ENCODE measurements around the gene SNU13. TPM values are rescaled to one million over a fixed set of nuclear protein-coding genes. Genes with fewer than 3 reads are reported as not detected.

The SNU13 gene
- total and polyA plus RNA-seq, 3 donors from 2014 or later = 155 to 302 (median 180) TPM

DNA sequence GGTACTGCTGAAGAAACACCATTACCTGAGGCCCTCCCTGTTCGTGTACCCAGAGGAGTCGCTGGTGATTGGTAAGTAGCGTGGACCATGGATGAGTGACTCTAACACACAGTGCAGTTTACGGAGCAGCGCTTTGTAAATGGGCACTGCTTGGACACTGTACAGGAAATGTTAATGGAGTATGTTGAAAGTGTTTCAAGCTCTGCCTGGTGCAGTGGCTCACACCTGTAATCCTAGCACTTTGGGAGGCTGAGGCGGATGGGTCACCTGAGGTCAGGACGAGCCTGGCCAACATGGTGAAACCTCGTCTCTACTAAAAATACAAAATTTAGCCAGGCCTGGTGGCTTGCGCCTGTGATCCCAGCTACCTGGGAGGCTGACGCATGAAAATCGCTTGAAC is 37.8 kb downstream of the SNU13 start:
- H3K27ac ChIP-seq = no peak overlapping the region
- H3K36me3 ChIP-seq (ENCODE audit: low read depth, missing control alignments) = no peaks in the 10 kb centered on the region
- WGBS, 2 donors = 90 to 94% methylated on average over 11 of the region's 11 CpGs
- TF ChIP-seq, protein P1, sequence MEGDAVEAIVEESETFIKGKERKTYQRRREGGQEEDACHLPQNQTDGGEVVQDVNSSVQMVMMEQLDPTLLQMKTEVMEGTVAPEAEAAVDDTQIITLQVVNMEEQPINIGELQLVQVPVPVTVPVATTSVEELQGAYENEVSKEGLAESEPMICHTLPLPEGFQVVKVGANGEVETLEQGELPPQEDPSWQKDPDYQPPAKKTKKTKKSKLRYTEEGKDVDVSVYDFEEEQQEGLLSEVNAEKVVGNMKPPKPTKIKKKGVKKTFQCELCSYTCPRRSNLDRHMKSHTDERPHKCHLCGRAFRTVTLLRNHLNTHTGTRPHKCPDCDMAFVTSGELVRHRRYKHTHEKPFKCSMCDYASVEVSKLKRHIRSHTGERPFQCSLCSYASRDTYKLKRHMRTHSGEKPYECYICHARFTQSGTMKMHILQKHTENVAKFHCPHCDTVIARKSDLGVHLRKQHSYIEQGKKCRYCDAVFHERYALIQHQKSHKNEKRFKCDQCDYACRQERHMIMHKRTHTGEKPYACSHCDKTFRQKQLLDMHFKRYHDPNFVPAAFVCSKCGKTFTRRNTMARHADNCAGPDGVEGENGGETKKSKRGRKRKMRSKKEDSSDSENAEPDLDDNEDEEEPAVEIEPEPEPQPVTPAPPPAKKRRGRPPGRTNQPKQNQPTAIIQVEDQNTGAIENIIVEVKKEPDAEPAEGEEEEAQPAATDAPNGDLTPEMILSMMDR (IDR thresholded peaks at IDR 0.05) = no peak
- TF ChIP-seq POLR2A (IDR thresholded peaks at IDR 0.05) = no peak
- peak; percentile 9 for DNase-seq
- no peaks in the 10 kb centered on the region for H3K4me1 ChIP-seq
- H3K4me3 ChIP-seq = no peak overlapping the region
- no peaks in the 10 kb centered on the region for H3K9me3 ChIP-seq
- intact Hi-C loops (cut with DNase I; ENCODE audit: low total_unique reads) = no loop called here
- H3K27me3 ChIP-seq = no peaks in the 10 kb centered on the region

DNA sequence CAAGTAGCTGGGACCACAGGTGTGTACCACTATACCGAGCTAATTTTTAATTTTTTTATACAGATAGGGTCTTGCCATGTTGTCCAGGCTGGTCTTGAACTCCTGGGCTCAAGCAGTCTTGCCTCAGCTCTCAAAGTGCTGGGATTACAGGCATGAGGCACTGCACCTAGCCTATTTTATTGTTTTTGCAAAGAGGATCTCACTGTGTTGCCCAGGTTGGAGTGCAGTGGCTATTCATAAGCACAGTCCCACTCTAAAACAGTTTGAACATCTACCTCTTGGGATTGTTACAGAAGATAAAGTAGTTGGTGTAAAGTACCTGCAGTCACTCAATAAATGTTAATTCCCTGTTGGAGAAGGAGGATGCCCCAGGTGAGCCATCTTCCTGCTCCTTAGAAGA is 38.4 kb downstream of the SNU13 start:
- Histone ChIP-seq H3K27ac (no peak overlapping the region), H3K27me3 (no peaks in the 10 kb centered on the region), H3K4me1 (no peaks in the 10 kb centered on the region), H3K4me3 (no peak overlapping the region), H3K9me3 (no peaks in the 10 kb centered on the region), H3K36me3 (ENCODE audit: low read depth, missing control alignments) (no peaks in the 10 kb centered on the region)
- no peak for DNase-seq
- TF ChIP-seq, protein P1 (IDR thresholded peaks at IDR 0.05) = no peak
- no peak for TF ChIP-seq POLR2A (IDR thresholded peaks at IDR 0.05)
- 90% methylated on average over 1 of the region's 1 CpG; no CpG with 5 or more reads in 1 of the 2 donors for WGBS, 2 donors
- intact Hi-C loops (cut with DNase I; ENCODE audit: low total_unique reads) = no loop called here

DNA sequence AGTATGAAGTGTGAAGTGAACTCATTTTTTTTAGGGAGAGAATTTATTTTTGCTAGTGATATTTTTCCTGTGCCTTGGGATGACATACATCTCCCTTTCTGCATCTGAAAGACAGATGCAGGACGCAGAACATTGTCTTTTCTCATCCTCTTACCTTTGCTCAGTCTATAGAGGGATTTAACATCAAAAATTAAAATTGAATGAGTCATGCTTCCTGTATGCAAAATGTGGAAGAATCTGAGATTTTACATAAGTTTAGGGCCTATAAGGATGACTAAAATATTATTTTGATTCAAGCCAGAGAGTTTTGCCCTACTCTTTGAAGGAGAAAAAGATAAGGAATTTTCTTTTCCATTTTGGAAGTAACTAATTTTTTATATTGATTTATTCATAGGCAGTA is 40.2 kb downstream of the SNU13 start:
- TF ChIP-seq POLR2A (IDR thresholded peaks at IDR 0.05) = no peak
- TF ChIP-seq, protein P1 (IDR thresholded peaks at IDR 0.05) = no peak
- Histone ChIP-seq H3K36me3 (ENCODE audit: low read depth, missing control alignments) (no peaks in the 10 kb centered on the region), H3K27me3 (no peaks in the 10 kb centered on the region), H3K4me3 (no peak overlapping the region), H3K9me3 (no peaks in the 10 kb centered on the region), H3K27ac (no peak overlapping the region), H3K4me1 (no peaks in the 10 kb centered on the region)
- no peak for DNase-seq
- 75 to 96% methylated on average over 1 of the region's 1 CpG for WGBS, 2 donors
- intact Hi-C loops (cut with DNase I; ENCODE audit: low total_unique reads) = no loop called here

DNA sequence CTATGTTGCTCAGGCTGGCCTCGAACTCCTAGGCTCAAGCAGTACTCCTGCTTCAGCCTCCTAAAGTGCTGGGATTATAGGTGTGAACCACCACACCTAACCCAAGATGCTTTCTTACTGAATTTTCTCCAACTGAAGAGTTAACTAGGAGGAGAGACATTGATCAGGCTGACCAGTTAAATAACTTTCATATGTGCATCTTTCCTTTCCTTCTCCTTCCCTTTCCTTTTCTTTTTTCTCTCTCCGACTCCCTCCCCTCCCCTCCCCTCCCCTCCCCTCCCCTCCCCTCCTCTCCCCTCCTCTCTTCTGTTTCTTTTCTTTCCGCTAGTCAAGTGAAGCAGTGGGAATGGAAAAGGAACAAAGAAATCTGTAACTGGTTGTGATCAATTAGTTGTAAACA is 40.9 kb downstream of the SNU13 start:
- Histone ChIP-seq H3K4me1 (no peaks in the 10 kb centered on the region), H3K9me3 (no peaks in the 10 kb centered on the region), H3K27me3 (no peaks in the 10 kb centered on the region), H3K4me3 (no peak overlapping the region), H3K27ac (no peak overlapping the region), H3K36me3 (ENCODE audit: low read depth, missing control alignments) (no peaks in the 10 kb centered on the region)
- TF ChIP-seq, protein P1 (IDR thresholded peaks at IDR 0.05) = no peak
- no peak for TF ChIP-seq POLR2A (IDR thresholded peaks at IDR 0.05)
- WGBS, 2 donors = 79 to 91% methylated on average over 3 of the region's 3 CpGs
- intact Hi-C loops (cut with DNase I; ENCODE audit: low total_unique reads) = no loop called here
- DNase-seq = no peak

DNA sequence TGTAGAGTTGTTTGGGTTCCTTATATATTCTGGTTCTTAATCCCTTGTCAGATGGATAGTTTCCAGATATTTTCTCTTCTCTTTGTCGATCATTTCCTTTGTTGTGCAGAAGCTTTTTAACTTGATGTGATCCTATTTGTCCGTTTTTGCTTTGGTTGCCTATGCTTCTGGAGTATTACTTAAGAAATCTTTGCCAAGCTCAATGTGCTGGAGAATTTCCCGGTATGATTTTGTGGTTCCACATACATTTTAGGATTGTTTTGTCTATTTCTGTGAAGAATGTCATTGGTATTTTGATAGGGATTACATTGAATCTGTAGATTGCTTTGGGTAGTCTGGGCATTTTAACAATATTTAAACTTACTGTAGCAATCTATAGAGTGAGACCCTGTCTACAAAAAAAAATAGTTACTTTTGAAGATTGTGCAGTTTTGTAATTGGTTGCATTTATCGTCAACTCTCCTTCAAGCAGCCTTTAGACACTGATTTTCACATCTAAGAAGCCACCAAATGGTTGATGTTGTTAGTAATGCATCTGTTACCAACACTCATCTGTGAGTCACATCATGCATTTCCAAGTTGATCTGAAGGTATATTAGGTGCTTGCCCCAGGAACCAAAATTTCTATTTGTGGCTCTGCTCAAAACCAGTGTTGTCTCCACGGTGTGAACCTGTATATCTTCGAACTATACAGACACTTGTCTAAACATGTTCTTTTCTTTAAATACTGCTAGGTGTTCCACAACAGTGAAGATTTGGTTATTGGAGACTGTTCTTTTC is 46.1 kb downstream of the SNU13 start:
- no peak for TF ChIP-seq POLR2A (IDR thresholded peaks at IDR 0.05)
- TF ChIP-seq, protein P1 (IDR thresholded peaks at IDR 0.05) = no peak

More for the DNA sequence above, 46.1 kb downstream of the SNU13 start:
- Histone ChIP-seq H3K27me3 (no peaks in the 10 kb centered on the region), H3K4me3 (no peak overlapping the region), H3K9me3 (no peaks in the 10 kb centered on the region), H3K36me3 (ENCODE audit: low read depth, missing control alignments) (no peaks in the 10 kb centered on the region), H3K27ac (no peak overlapping the region), H3K4me1 (no peaks in the 10 kb centered on the region)
- WGBS, 2 donors = 93 to 97% methylated on average over 6 of the region's 6 CpGs
- DNase-seq = no peak
- intact Hi-C loops (cut with DNase I; ENCODE audit: low total_unique reads) = no loop called here
